Uterus (tissue), 2 donors: ENCODE results near the gene CYP4F3.

ENCODE experiments used
- POLR2A ChIP-seq, 2 donors: fragments of 450-650 bp; IDR thresholded peaks; one replicate each; pipeline ENCODE4 v1.6.1; 2016; ENCODE audit warnings: antibody characterized with exemption in 2 of 2, mild to moderate bottlenecking in 1 of 2, moderate library complexity in 1 of 2
- TF ChIP-seq, protein P1 (sequence below), 4 experiments: fragments of 200-600 bp in 2 of 4; fragments of 450-650 bp in 2 of 4; sonication (generic) in 2 of 4; IDR thresholded peaks; one replicate each; pipeline ENCODE4 v1.5.1; 2016 to 2019; ENCODE audit warnings: antibody characterized with exemption in 4 of 4, mild to moderate bottlenecking in 2 of 4, moderate library complexity in 1 of 4

DNA sequence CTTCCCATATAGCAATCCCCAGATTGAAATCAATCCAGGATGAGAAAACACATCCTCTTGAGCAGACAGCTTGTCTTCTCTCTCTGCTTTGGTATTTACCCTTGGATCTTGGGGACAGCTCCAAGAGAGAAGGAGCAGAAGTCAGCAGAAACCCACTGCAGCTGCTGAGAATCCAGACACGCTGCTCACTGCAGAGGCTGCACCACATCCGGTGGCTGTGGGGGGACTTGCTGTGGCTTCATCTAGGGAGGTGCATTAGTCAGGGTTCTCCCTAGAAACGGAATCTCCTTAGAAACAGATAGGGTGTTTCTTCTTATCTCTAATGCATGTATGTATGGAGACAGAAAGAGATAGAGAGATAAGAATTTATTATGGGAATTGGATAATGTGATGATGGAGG lies 34.9 kb downstream of the CYP4F3 start:
- TF ChIP-seq, protein P1, sequence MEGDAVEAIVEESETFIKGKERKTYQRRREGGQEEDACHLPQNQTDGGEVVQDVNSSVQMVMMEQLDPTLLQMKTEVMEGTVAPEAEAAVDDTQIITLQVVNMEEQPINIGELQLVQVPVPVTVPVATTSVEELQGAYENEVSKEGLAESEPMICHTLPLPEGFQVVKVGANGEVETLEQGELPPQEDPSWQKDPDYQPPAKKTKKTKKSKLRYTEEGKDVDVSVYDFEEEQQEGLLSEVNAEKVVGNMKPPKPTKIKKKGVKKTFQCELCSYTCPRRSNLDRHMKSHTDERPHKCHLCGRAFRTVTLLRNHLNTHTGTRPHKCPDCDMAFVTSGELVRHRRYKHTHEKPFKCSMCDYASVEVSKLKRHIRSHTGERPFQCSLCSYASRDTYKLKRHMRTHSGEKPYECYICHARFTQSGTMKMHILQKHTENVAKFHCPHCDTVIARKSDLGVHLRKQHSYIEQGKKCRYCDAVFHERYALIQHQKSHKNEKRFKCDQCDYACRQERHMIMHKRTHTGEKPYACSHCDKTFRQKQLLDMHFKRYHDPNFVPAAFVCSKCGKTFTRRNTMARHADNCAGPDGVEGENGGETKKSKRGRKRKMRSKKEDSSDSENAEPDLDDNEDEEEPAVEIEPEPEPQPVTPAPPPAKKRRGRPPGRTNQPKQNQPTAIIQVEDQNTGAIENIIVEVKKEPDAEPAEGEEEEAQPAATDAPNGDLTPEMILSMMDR (IDR thresholded peaks at IDR 0.05) = no peak
- no peak for TF ChIP-seq POLR2A (IDR thresholded peaks at IDR 0.05)
